GM03348 (cell line): Measurements from ENCODE around the gene SH3PXD2A.
A peak's percentile ranks its signal among the peaks of the same experiment; 100 is the strongest.

Experiments used
- DNase-seq: peaks from one replicate; pipeline ENCODE4 v3.0.0; 2012; ENCODE audit warnings: low spot score

Gene SH3PXD2A

DNA sequence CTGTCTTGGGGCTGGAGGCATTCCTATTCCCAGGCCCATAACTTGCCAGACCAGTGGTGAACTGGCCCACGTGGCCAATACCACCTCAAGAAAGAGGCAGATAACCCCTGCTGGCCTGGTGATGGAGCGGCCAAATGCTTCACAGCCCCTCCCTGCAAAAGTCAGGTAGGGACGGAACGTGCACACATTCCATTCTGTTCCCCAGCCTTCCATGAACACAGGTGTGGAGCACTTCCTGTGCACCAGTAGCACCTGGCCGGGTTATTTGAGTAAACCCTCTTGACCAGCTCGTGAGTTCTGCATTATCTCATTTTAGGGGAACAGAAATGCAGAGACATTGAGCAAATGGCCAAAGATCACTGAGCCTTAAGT is 134.4 kb downstream of the SH3PXD2A start:
- no peak for DNase-seq

DNA sequence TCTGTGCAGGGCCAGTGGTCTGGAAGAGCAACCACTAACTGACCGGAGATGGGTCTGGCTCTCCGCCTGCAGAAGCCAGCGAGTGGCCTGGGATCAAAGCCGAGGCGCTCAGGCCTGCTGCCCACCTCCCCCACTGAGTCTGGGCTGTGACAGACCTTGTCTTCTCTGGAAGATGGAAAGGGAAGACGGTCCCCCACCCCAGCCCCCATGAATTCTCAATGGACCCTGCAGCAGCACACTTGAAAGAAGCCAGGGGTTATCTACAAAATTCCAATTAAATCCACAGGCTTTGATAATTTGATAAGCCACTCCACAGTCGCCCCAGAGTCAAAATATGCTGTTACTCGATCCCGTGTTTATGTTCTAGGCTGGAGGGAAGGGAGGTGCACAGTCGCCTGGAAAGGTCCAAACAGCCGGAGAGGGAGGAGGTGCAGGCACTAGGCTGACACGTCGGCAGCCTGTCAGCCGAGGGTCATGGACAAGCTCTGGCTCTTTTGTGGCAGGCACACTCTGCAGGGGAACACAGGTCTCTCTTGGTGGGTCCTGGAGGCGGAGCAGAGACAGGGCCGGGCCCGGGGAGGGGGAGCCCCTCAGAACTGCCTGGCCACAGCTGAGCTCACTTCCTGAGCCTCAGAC is 134.9 kb downstream of the SH3PXD2A start:
- no peak for DNase-seq

DNA sequence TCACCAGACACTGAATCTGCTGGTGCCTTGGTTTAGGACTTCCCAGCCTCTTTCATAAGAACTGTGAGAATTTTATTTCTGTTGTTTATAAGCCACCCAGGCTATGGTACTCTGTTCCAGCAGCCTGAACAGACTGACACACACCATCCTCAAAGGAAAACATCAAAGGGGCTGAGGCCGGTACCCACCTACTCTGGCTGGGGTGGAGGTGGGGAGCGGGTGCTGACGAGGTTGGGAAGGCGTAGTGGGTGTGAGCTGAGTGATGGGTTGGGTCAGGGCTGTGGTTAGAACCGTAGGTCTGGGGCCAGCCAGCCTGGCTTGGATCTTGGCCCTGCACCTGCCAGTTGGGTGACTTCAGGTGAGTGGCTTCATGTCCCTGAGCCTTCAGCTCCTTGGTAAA is 136.3 kb downstream of the SH3PXD2A start:
- DNase-seq, result no peak

DNA sequence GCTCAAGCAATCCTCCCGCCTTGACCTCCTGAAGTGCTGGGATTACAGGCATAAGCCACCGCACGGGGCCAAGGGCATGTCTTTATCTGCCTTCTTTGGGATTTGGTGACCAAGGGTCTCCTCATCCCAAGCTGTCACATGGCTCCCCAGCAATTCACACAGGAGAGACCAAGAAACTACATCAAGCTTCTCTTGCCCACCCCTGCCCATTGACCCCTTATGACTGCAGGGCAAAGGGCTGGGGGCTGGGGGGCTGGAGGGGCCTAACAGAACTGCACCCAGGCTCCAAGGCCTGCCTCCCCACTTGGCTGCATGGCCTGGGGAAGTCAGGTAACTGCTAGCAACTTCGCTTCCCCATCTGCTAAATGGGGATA is 137.1 kb downstream of the SH3PXD2A start:
- no peak for DNase-seq

DNA sequence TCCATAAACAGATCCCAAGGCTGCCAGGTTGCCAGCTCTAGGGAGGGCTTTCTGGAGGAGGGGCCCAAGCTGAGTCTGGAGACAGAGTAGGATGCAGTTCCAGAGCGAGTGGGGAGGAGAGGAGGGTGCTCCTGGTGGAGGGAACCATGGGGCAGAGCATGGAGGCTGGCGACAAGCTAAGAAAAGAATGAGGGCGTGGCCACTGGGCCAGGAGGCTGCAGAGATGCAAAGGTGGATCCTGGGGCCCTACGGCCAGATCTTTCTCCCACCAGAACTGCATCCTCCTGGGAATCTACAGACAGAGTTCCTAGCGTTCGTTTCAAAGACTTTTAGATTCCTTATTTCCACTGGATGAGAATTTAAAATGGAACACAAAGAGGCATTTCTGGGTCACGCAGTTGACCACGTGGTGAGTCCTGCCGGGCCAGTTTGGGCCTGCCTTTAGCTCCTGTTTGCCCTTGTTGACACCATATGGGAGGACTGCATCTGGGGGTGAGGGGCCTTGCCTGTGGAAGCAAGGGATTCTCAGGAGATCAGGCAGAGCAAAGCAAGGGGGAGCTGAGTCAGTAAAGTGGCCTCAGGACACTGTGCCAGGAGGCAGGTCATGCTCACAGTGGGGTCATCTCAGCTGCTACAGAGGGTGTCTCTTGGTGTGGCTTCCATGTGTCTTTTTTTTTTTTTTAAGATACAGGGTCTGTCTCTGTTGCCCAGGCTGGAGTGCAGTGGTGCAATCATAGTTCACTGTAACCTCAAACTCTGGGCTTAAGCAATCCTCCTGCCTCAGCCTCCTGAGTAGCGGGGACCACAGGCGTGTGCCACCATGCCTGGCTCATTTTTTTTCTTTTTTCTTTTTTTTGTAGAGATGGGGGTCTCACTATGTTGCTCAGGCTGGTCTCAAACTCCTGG is 137.8 kb downstream of the SH3PXD2A start:
- no peak for DNase-seq

DNA sequence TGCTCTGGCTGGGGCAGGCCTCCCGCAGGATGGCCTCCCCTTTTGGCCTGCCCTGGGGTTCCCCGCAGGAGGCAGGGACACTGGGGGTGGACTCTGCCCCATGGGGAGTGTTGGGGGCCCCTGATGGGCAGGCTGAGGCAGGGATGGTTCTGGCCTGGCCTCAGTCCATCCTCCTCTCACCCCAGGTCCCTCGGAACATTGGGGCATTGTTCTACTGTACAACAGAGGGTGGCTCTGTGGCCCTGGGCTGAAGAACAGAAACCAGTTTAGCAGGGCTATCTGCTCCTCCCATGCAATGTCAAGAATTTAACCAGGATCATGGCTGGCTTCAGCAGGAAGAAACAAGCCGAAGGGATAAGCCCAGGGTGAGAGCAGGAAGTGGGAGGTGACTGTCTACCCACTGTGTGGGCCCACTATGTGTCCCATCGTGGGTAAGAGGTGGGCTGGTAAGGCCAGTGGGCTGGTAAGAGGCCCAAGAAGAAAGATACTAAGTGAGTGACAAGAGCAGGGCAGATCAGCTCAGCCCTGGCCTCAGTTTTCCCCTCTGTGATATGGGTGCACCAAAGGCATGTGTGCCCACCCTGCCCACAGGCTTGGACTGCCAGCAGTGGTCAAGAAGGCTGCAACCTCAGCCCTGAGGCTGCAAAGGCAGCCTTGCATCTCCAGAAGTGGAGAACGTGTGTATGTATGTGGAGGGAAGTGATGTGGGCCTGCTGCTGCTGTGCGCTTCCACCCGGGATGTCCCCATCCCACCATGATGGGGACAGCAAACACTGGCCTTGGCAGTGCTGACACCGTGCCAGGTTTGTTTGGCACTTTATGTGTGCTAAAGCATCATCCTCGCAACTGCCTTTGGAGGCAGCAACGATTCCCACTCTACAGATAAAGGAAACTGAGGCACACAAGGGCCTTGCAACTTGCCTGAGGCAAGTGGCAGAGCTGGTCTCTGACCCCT is 138.9 kb downstream of the SH3PXD2A start:
- DNase-seq, result no peak

DNA sequence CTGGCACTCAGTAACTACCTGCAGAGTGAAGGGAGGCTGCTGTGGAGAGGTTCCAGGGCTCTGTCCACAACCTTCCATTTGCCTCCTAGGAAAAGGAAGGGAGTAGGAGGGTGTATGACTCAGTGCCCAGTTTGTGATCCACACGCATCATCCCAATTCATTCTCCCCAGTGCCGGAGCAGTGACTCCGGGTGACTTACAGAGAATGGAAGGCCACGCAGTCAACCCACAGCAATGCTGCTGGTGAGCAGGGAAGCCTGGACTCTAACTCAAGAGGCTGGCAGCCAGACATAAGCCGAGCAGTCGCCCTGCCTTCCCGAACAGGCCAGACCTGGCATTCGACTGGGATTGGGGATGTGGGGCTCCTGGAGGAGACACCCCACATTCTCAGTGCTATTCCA is 139.9 kb downstream of the SH3PXD2A start:
- DNase-seq, result peak; percentile 90

DNA sequence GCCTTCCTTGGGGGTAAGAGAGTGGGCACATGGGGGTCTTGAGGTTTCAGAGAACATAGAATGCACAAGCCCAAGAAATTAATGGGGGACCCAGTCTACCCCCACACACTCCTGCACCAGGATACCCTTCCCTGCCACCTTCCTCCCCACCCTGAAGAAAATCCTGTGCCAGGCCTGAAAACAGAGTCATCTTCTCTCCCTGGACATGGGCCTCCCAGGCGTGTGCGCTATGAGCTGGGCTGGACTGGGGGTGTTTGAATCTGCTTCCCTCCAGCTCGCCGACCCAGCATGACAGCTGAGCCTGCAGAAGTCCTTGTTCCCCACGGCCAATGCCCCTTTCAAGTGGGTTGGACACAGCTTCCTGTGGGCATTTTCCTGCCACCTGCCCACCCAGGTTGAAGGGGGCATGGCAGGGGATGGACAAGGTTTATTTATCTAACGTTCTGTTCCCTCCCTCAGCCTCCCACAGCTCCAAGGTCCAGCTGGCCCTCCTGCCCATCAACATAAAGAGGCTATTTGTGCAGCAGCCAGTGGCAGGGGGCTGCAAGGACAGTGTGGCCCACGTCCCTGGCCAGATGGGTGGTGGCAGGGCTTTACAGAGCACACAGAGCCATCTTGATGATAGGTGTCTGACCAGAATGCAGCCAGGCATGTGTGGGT is 141.0 kb downstream of the SH3PXD2A start:
- DNase-seq, result no peak

DNA sequence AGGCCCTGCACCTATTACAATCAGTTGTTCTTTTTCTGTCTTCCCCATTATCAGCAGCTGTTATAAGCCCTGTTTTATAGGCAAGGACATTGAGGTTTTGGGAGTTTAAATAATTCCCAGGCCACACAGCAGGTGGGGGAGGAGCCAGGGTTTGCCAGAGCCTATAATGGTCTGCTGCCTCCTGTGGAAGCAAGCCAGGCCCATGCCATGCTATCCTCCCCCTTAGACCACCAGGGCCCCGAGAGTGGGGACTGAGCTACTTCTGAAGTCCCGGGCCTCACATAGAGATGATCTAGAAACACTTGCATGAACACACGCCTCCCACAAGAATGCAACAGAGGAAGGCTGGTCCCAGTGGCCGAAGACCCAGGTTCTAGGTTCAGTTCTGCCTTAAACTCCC is 141.7 kb downstream of the SH3PXD2A start:
- DNase-seq, result no peak

DNA sequence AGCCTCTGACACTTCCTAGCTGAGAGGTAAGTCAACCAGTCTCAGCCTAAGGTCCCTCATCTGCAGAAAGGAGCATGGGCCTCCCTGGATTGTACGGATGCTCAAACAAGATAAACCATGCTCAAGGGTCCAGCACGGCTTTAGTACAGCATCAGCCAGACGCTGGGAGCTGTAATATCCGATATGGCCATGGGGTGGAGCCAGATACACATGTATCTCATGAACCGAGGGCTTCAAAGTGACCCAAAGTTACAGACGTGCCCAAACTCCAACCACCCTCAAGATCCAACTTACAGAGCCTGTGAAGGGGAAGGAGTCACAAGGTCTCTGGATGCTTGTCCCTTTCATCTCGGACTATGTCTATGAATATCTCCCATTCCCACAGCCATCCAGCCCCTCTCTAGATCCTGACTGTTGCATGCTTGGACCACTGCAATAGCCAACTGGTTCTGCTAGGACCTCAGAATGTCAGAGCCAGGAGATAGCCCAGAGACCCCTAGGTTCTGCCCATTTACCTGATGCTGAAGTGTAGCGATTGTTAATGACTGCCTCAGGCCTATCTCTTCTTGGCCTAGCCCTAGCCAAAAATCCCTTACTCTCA is 142.4 kb downstream of the SH3PXD2A start:
- DNase-seq, result peak; percentile 80

DNA sequence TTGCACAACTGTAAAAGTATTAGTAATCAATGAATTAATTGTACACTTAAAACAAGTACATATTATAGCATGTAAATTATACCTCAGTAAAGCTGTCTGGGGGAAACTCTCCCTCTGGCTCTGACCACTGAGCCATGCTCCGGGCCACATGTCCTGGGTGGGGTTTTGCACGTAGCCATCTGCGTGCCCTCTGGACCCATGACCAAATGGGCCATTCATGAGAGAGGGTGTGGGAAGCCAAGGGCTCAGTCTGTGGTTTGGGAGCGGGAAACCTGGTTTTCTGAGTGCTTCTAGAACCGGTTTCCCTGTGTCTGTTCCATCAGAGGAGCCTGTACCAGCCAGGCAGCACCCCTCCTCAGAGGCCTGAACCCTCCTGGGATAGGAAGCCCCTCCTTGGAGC is 143.2 kb downstream of the SH3PXD2A start:
- no peak for DNase-seq

DNA sequence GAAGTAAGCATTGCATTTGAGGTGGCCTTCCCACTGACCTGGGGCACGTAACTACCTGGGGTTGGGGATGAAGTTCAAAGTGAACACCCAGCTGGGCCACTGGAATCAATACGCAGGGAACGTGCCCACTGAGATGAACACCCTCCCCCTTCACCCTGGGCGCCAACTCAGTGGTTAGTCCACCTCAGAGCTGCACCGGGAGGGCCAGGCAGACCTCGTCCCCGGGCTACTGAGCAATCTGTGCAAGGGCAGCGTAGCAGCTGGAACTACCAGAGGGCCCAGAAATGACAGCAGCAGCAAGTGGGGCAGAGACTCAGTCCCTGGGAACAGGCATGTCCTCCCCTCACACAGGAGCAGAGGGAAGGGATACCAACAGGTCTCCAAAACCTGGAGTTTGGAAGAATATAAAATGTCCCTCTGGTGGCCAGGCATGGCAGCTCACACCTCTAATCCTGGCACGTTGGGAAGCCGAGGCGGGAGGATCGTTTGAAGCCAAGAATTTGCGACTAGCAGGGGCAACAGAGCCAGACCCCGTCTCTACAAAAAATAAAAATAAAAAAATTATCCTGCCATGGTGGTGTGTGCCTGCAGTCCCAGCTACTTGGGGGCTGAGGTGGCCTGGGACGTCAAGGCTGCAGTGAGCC is 143.9 kb downstream of the SH3PXD2A start:
- no peak for DNase-seq

DNA sequence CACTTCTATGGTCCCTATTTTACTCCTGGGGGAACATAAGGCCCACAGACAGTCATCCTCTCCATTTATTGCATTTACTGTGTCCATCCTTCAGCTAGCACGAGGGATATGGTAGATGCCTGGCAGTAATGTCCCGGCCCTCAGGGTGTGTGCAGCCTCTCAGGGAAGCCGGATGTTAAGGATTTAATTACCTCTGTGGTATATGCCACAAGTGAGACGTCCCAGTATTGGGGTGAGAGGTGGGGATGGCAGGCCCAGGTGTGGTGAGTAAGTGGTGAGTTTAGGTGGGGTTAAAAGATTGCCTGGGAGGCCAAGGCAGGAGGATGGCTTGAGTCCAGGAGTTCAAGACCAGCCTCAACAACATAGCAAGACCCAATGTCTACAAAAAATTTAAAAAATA is 144.9 kb downstream of the SH3PXD2A start:
- DNase-seq, result no peak

DNA sequence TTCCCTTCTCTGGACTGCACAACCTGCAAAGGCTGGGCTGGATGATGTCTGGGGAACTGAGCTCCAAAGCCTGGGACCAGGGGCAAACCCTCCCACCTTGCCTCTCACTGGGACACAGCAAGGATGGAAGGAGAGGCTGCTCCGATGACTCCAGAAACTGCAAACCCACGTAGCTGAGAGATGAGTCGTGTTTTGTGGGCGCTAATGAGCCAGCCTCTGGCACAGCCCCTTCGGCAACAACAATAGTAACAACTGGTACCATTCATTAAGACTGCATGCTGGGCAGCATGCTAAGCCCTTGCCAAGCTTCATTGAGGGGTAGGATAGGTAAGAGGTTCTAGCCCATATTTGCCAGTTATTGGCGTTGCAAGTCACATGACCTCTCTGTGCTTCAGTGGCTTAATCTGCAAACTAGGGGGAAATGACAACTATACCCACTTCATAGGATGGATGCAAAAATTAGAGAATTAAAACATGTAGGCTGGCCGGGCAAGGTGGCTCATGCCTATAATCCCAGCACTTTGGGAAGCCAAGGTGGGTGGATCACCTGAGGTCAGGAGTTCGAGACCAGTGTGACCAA is 145.9 kb downstream of the SH3PXD2A start:
- peak; percentile 85 for DNase-seq

DNA sequence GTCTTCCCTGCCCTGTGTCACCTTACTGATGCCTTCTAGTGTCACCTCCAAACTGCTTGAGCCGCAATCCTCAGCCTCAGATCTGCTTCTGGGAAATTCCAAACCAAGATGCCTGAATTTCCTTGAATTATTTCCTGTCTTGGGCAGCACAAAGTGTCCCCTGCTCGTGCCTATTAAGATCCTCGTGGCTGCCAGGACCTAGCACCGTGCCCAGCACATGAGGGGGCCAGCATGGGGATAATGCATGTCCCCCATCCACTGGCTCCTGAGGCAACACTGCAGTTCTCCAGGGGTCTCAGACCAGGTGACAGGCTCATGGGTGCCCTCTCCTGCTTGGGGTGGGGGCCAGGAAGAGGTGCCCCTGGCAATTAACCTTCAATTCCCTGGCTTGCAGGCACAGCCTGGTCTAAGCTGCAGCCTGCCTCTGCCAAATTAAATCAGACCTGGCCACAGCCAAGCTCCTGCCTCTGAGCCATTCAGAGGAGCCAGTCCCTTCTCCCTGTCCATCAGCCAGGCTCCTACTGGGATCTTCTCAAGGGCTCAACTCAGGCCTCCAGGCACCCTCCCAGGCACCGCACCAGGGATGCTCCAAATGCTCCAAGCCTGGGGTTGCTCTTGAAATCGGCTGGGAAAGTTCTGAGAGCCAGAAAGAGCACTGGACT is 146.6 kb downstream of the SH3PXD2A start:
- DNase-seq, result no peak

DNA sequence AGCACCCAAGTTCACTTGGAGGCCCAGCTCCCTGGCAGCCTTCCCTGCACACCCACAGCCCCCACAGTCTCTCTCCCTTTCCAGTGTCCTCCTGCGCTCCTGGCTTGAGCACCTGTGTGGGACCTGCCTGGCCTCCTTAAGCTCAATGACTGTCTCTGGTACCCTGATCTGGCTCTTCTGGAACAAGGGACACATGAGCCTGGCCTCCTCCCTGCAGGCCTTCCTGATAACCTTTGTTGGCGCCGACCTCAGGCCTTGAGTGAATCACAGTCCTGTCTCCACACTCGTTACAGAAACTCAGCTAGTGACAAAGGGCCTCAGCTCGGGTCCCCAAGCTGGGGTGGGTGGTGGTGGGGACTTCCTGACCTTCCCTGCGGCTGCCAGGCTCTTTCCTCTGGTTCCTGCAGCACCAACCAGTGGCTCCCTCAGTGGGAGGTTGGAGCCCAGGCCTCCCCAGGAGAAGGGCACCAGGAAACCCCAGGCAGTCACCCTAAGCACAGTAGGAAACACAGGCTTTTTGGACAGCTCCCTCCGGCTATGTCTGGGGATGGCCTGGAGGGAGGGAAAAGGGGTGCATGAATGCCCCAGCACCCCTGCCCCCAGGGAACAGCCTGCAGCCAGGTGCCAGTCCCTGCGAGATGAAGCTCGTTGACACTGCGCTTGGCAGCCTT is 147.3 kb downstream of the SH3PXD2A start:
- DNase-seq, result no peak

DNA sequence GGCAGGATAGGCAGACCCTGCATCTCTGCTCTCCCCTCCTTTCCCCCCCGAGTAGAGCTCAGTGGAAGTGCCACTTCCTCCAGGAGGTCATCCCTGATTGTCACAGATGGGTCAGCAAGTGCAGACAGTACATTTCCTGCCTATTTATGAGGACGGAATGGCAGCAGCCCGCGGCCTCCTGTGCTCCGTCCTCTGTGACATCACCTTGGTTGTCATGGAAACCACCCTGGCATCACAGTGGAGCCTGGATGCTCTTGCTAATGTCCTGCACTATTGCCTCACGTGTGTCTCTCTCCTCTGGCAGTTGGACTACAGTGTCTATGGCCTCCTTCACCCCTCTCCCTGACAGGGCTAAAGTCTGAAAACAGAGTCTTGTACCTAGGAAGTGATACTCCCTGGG is 148.6 kb downstream of the SH3PXD2A start:
- DNase-seq, result no peak

DNA sequence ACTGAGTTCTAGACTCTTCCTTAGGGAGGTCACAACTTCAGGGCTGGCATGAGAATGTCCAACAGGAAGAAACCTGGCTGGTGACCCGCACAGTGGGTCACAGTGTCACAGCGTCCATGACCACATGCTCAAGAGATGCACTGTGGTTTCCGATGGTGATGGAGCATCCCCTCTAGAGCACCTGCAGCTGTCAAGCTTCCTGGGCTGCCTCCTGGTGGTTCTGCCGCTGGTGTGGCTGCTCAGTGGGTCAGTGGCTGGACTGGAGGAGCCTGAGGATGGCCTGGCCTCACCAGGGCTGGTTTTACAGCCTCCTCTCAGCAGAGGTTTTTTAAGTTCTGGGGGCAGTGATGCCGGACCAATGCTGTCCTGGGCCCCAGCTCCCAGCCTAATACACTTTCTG is 149.3 kb downstream of the SH3PXD2A start:
- no peak for DNase-seq
